CD14-positive monocyte (primary cell): ENCODE results near the gene FAM180A. TPM values are rescaled to one million over a fixed set of nuclear protein-coding genes. Genes with fewer than 3 reads are reported as not detected.

Source experiments
- DNase-seq, 3 donors: peaks; one replicate each; pipeline ENCODE4 v3.0.0-alpha.2; 2011 to 2022
- H2AFZ ChIP-seq: 2 replicates; pipeline ENCODE4 v1.6.0; 2012; ENCODE audit warnings: mild to moderate bottlenecking, low read depth, low read length, inconsistent platforms; ENCODE audit not compliant: insufficient read depth, poor library complexity, severe bottlenecking
- H3K27ac ChIP-seq, 2 donors: 1 replicate in 1 of 2; 2 replicates in 1 of 2; pipeline ENCODE4 v1.5.1; 2012 to 2013; ENCODE audit warnings: low read length in 2 of 2, control low read depth in 1 of 2, inconsistent platforms in 1 of 2, low read depth in 1 of 2, mild to moderate bottlenecking in 1 of 2
- H3K27me3 ChIP-seq, 2 donors: one replicate each; pipeline versions ENCODE4 v1.6.0 to v1.6.1; 2011 to 2013; ENCODE audit warnings: low read length in 2 of 2; ENCODE audit not compliant: control insufficient read depth in 2 of 2, insufficient read depth in 2 of 2
- H3K36me3 ChIP-seq, 2 donors: replicated peaks in 1 of 2; 1 replicate in 1 of 2; 2 replicates in 1 of 2; pipeline versions ENCODE4 v1.5.1 to v1.6.1; 2012 to 2013; ENCODE audit warnings: low read length in 2 of 2, control low read depth in 1 of 2, inconsistent platforms in 1 of 2, mild to moderate bottlenecking in 1 of 2; ENCODE audit not compliant: insufficient read depth in 2 of 2, control insufficient read depth in 1 of 2
- H3K4me1 ChIP-seq, 2 donors: 1 replicate in 1 of 2; 2 replicates in 1 of 2; pipeline versions ENCODE4 v1.5.1 to v1.6.1; 2012 to 2013; ENCODE audit warnings: low read length in 2 of 2, control low read depth in 1 of 2, inconsistent platforms in 1 of 2, mild to moderate bottlenecking in 1 of 2, moderate library complexity in 1 of 2; ENCODE audit not compliant: insufficient read depth in 2 of 2, control insufficient read depth in 1 of 2
- H3K4me2 ChIP-seq: replicated peaks from 2 replicates; pipeline ENCODE3; 2012; ENCODE audit warnings: low read length, moderate library complexity, mild to moderate bottlenecking; ENCODE audit not compliant: poor library complexity, severe bottlenecking; ENCODE audit errors: extremely low read depth
- H3K4me3 ChIP-seq, 3 experiments: fragments of 200-600 bp in 1 of 3; sonication (generic) in 1 of 3; replicated peaks in 1 of 3; 1 replicate in 2 of 3; 2 replicates in 1 of 3; pipeline ENCODE4 v1.5.1; 2011 to 2013; ENCODE audit warnings: low read length in 3 of 3, mild to moderate bottlenecking in 3 of 3, control low read depth in 2 of 3, low read depth in 2 of 3, inconsistent platforms in 1 of 3, moderate library complexity in 1 of 3
- H3K79me2 ChIP-seq: 2 replicates; pipeline ENCODE4 v1.6.0; 2012; ENCODE audit warnings: mild to moderate bottlenecking, control low read depth, inconsistent platforms, low read length, moderate library complexity; ENCODE audit not compliant: insufficient read depth
- H3K9ac ChIP-seq: 2 replicates; pipeline ENCODE4 v1.6.0; 2017; ENCODE audit warnings: low read length, mild to moderate bottlenecking; ENCODE audit not compliant: insufficient read depth, poor library complexity, severe bottlenecking
- H3K9me3 ChIP-seq, 2 donors: replicated peaks in 1 of 2; 1 replicate in 1 of 2; 2 replicates in 1 of 2; pipeline versions ENCODE4 v1.5.1 to v1.6.1; 2012 to 2013; ENCODE audit warnings: low read length in 2 of 2, control low read depth in 1 of 2; ENCODE audit not compliant: control insufficient read depth in 1 of 2, insufficient read depth in 1 of 2
- H4K20me1 ChIP-seq: 2 replicates; pipeline ENCODE4 v1.6.0; 2012; ENCODE audit warnings: mild to moderate bottlenecking, low read length, control low read depth, moderate library complexity; ENCODE audit not compliant: insufficient read depth
- H3K27ac Mint-ChIP-seq, 7 donors: one replicate each; pipeline ENCODE4 v1.8.0; 2020; ENCODE audit warnings: mild to moderate bottlenecking in 7 of 7, mixed read lengths in 7 of 7, moderate library complexity in 6 of 7, inconsistent platforms in 2 of 7
- H3K27me3 Mint-ChIP-seq, 3 donors: one replicate each; pipeline ENCODE4 v1.8.0; 2021 to 2022; ENCODE audit warnings: low read depth in 3 of 3, mild to moderate bottlenecking in 3 of 3, mixed read lengths in 3 of 3, moderate library complexity in 3 of 3, inconsistent platforms in 1 of 3
- H3K36me3 Mint-ChIP-seq, 2 donors: one replicate each; pipeline ENCODE4 v1.8.0; 2020; ENCODE audit warnings: mixed read lengths in 2 of 2, inconsistent platforms in 1 of 2, mild to moderate bottlenecking in 1 of 2
- H3K4me1 Mint-ChIP-seq: one replicate; pipeline ENCODE4 v1.8.0; 2020; ENCODE audit warnings: mild to moderate bottlenecking, mixed read lengths
- H3K4me3 Mint-ChIP-seq, 2 donors: one replicate each; pipeline ENCODE4 v1.8.0; 2020; ENCODE audit warnings: mild to moderate bottlenecking in 2 of 2, mixed read lengths in 2 of 2, moderate library complexity in 1 of 2
- H3K9me3 Mint-ChIP-seq, 7 donors: one replicate each; pipeline ENCODE4 v1.8.0; 2020 to 2022; ENCODE audit warnings: mixed read lengths in 7 of 7, mild to moderate bottlenecking in 6 of 7, moderate library complexity in 6 of 7, inconsistent platforms in 2 of 7
- CTCF ChIP-seq: fragments of 200-600 bp; IDR thresholded peaks from one replicate; pipeline ENCODE4 v1.8.0; 2022; ENCODE audit warnings: antibody characterized with exemption, mild to moderate bottlenecking
- WGBS: methylation state at CpG from one replicate; pipeline ENCODE4 v1.1.5; 2013; ENCODE audit warnings: missing lambda C conversion rate; ENCODE audit not compliant: insufficient coverage; 5-methylcytosine and 5-hydroxymethylcytosine counted together
- intact Hi-C, 2 donors: fragments of 100-400 bp; cut with micrococcal nuclease; formaldehyde crosslinking; loops; one replicate each; pipeline versions ENCODE4 v1.15.0 to v1.15.1; 2023
- polyA plus RNA-seq, 3 donors: library from polyadenylated mRNA; depleted of rRNA in 1 of 3; unstranded in 2 of 3; stranded (reverse) in 1 of 3; fragments of 300-500 nt in 2 of 3; fragments of >200 nt in 1 of 3; fragmentation: Illumina TruSeq in 2 of 3; gene quantifications; 1 replicate in 2 of 3; 2 replicates in 1 of 3; pipeline ENCODE4 v1.2.3, GENCODE V29; 2012 to 2021

Gene FAM180A
- polyA plus RNA-seq, 3 donors = not detected

- Histone ChIP-seq H3K9me3 (no peaks in the 10 kb centered on the region), H3K4me1 (no peaks in the 10 kb centered on the region), H3K36me3 (no peaks in the 10 kb centered on the region), H3K79me2 (no peaks in the 10 kb centered on the region), H3K4me3 (no peak overlapping the region), H3K9ac (no peak overlapping the region), H2AFZ (no peak overlapping the region), H3K4me2 (no peak overlapping the region), H3K27ac (no peak overlapping the region), H4K20me1 (no peaks in the 10 kb centered on the region), H3K27me3 (no peaks in the 10 kb centered on the region)
- WGBS = 97% methylated on average over 19 of the region's 21 CpGs
- H3K36me3 Mint-ChIP-seq = no peaks in the 10 kb centered on the region
- H3K27ac Mint-ChIP-seq = no peak overlapping the region
- no peaks in the 10 kb centered on the region for H3K4me1 Mint-ChIP-seq
- TF ChIP-seq CTCF = no peak
- no peak for DNase-seq
- intact Hi-C loops = no loop called here
- H3K27me3 Mint-ChIP-seq = peaks cover 0 to 12% (median 1%) of the 10 kb centered on the region in 3 donors
- no peaks in the 10 kb centered on the region for H3K9me3 Mint-ChIP-seq
- H3K4me3 Mint-ChIP-seq = no peak overlapping the region
These were observed 14.8 kb downstream of the FAM180A start for GRCh38 chr7:135733603-135734342.

- H3K9me3 Mint-ChIP-seq = no peaks in the 10 kb centered on the region
- Histone ChIP-seq H3K27me3 (no peaks in the 10 kb centered on the region), H4K20me1 (no peaks in the 10 kb centered on the region), H3K4me1 (no peaks in the 10 kb centered on the region), H3K4me2 (no peak overlapping the region), H3K9me3 (no peaks in the 10 kb centered on the region), H2AFZ (no peak overlapping the region), H3K27ac (no peak overlapping the region), H3K4me3 (no peak overlapping the region), H3K9ac (no peak overlapping the region), H3K36me3 (no peaks in the 10 kb centered on the region), H3K79me2 (no peaks in the 10 kb centered on the region)
- no peak overlapping the region for H3K4me3 Mint-ChIP-seq
- no peak overlapping the region for H3K27ac Mint-ChIP-seq
- H3K4me1 Mint-ChIP-seq = no peaks in the 10 kb centered on the region
- DNase-seq = no peak
- 83% methylated on average over 1 of the region's 4 CpGs for WGBS
- peaks cover 0 to 5% (median 1%) of the 10 kb centered on the region in 3 donors for H3K27me3 Mint-ChIP-seq
- intact Hi-C loops = no loop called here
- H3K36me3 Mint-ChIP-seq = no peaks in the 10 kb centered on the region
- no peak for TF ChIP-seq CTCF
These were observed 17.5 kb downstream of the FAM180A start for GRCh38 chr7:135731131-135731530.
